Stimulated activated CD4-positive, alpha-beta T cell treated with anti-CD3 and anti-CD28 coated beads, TNF-alpha, amount 100 ng/mL, for 1 hour (primary cell): Measurements from ENCODE around the gene LRRC27.
"Not testable (repeated sequence)": the region's sequence is repeated elsewhere in the genome, so short reads cannot be mapped to it uniquely, and the experiment has no call there.

Experiments
- DNase-seq, 3 donors: peaks; one replicate each; pipeline ENCODE4 v3.0.0-alpha.2; 2020; ENCODE audit warnings: low read depth in 3 of 3, low spot score in 1 of 3

The LRRC27 gene

GRCh38 chr10:132331601-132332432 is at the start of gene LRRC27:
Gene LRRC27 (plus strand): TSS chr10:132332193. CDS start chr10:132333525, 1,332 bp downstream.
- DNase-seq: peak; percentile 99 to 100 (median 100)

DNA sequence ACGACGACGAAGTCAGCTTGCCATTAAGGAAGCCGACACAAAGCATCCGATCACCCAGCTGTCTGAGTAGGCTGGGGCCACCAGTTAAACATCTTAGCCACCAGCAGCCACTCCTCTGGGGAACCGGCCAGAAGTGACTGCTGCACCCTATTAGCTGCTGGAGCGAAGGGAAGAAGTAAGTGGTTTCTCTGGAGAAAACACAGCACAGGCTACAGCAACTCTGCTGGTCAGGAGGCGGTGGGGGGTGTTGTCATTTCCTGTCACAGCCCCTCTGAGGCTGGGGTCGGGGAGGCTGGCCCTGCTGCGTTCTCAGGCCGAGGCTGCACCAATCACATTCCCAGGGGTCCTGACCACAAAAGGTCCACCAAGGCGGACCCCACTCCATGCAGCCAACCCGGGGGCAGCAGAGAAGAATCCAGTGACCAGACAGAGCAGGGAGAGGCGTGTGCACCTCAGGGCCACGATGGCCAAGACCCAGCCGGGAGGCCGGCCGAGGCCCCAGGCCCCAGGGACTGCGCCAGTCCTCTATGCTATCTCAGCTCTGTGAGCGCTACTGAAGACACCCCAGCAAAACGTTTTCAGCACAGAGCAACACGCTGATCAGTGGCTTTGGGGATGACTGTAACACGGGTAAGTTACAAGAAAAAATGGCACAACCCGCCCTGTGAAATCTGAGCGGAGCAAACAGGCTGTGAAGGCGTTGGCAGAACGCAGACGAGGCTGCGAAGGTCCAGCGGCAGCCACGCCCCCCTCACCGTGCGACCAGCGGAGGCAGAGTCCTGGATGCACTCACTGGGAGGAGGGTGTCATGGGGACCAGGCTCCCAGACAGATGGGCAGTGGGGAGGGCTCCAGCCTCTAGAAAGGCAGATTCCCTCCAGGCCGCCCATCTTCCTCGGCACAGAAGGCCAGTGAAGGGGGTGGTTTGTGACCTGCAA is 49.1 kb upstream of the LRRC27 start:
- no peak for DNase-seq

GRCh38 chr10:132283604-132284382 is 48.2 kb upstream of the LRRC27 start:
- no peak for DNase-seq

DNA sequence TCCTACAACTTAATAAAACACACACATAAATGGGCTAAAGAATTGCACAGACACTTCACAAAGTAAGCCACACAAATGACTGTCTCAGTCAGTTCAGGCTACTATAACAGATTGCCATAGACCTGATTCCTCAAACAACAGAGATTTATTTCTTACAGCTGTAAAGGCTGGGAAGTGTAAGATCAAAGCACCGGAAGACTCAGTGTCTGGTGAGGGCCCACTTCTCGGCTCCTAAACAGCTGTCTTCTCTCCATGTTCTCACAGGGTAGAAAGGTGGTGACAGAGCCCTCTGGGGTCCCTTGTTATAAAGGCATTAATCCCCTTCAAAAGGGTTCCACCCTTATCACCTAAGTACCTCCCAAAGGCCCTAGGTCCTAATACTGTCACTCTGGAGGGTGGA is 42.6 kb upstream of the LRRC27 start:
- no peak for DNase-seq

- DNase-seq: no peak
Observed at GRCh38 chr10:132290631-132291030, 41.4 kb upstream of the LRRC27 start.

DNA sequence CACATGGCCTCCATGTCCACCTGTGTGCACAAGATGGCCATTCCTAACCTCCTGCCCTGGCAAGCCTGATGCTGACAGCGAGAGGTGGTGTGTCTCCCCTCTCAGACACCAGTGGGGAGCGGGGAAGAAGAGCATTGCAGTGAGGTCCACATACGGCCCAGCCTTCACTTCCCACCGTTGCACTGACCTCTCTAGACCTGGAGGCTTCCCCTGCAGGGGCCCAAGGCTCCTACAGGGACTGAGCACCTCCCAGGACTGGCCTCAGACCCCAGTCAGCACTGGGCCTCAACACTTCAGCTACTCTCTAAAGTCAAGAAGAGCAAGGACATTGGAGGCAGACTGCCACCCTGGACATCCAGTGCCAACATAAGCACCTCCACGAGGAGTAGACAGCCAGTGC is 40.2 kb upstream of the LRRC27 start:
- no peak for DNase-seq

- no peak for DNase-seq
Observed at GRCh38 chr10:132292287-132293200, 39.4 kb upstream of the LRRC27 start.

DNA sequence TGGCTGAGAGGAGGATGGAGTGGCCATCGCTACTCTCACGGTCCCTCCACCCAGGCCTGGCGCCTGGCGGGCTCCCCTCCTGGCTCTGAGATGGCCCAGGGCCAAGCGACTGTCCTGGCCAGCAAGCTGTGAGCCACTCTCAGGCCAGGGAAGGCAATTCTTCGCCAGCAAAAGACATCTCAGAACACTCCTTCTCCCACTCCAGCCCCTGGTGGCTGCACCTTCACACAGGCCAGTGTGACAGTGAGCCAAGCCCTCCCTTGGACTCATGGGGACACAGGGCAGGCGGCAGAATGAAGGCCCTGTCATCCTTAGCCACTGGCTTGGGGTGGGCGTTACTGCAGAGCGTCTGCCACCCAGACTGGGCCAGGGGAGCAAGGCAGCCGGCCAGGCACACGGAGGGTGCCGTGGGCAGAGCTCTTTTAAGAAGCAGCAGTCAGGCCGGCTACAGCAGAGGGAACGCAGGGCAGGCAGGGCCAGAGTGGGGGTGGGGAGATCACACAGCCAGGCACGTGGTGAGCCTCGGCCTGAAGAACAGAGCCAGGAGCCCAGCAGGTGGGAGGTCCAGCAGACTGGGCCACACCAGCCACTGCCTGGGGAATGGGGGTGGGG is 38.7 kb upstream of the LRRC27 start:
- no peak for DNase-seq

GRCh38 chr10:132293813-132294520 is 38.0 kb upstream of the LRRC27 start:
- DNase-seq: no peak

DNA sequence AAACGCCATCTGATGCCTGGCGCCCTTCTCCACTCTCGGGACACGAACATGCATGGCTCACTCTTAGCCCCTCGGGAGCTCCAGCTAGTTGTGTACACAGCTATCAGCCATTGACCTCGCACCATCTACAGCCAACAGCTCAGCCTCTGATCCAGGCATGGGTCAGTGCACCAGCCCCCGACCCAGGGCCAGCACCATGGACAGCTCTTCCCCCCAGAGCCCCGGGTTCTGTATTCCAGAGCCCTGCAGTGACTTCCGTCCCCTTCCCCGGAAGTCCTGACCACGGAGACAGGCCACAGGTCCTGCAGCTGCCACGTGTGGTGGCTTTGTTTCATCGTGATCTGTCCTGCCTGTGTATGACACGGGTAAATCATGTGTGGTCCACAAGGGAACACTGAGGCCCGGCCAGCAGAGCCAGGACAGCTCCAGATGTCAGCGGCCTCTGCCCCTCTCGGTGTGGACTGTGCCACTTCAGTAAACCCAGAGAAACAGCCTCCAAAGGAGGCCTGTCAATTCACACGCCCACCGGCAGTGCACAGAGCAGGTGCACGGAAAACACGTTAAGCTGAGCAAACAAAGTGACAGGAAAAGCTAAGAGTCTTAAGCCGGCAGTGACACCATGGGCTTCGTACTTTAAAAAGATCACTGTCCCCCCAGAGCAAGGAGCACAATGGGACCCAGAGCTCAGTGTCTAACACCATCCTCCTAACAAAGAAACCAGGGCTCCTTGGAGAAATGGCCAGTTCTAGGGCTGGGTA is 37.3 kb upstream of the LRRC27 start:
- DNase-seq: no peak

- not testable (repeated sequence) for DNase-seq
Observed at GRCh38 chr10:132295481-132295880, 36.5 kb upstream of the LRRC27 start.

- no peak for DNase-seq
Observed at GRCh38 chr10:132296666-132297443, 35.1 kb upstream of the LRRC27 start.

GRCh38 chr10:132297526-132297925 is 34.5 kb upstream of the LRRC27 start:
- no peak for DNase-seq

DNA sequence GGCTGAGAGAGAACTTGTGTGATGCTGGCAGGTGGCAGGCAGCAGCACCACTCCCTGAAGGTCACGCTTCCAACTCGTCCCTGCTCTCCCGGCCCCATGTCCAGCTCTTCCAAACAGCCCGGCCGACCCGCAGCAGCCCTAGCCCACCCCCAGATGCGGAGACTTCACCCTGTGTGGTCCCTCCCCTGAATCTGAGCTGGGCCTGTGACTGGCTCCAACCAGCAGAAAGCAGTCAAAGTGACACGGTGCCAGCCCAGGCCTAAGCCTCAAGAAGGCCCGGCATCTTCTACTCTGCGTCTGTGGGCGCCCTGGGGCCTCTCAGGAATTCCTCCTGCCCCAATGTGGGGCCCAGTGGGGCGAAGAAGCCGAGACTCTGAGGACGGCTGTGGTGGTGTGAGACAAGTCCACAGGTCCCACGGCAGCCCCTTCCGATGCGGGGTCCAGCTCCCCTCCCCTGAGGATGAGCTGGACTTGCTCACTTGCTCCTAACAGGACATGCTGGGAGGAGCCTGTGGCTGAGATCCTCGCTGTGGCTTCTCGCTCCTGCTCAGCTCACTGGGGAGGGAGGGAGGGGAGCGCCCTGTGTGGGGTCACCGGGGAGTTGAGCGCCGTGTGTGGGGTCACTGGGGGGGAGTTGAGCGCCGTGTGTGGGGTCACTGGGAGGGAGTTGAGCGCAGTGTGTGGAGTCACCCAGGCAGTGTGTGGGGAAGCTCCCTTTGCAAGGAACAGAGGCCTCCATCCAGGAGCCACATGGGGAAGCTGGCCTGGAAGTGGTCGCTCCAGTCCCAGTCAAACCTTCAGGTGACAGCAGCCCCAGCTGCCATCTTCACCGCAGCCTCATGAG is 33.7 kb upstream of the LRRC27 start:
- no peak for DNase-seq

GRCh38 chr10:132299371-132300336 is 32.3 kb upstream of the LRRC27 start:
- DNase-seq: no peak

DNA sequence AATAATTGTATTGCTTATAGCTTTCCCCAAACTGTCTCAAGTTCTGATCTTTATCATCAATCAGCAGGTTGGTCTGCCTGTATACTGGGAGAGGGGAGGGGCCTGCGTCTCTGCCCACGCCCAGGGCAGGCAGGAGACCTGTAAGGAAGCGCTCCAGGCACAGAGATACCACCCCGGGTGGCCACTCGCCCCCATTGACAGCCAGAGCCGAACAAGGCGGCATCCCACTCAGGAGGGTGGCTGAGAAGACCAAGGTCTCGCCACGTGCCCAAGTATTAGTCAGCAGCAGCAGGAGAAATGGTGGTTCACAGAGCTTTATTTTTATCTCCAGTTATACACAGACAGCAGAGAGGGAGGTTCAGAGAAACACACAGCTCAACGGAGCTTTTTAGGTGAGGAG is 31.4 kb upstream of the LRRC27 start:
- no peak for DNase-seq
